ENCODE measurements around the gene ZNF398.

The ZNF398 gene

GRCh38 chr7:149184274-149184673, 37.0 kb downstream of the ZNF398 start (continued):
- TF ChIP-seq ZBTB6 (tag by site-specific recombination; IDR thresholded peaks at IDR 0.05) = no peak
- TF ChIP-seq BCL11B (tag by site-specific recombination; IDR thresholded peaks at IDR 0.05; ENCODE audit: low read depth) = no peak
- no peak for TF ChIP-seq ZNF830 (tag by site-specific recombination; IDR thresholded peaks at IDR 0.05; ENCODE audit: low read depth)
- TF ChIP-seq SP2 (tag by site-specific recombination; IDR thresholded peaks at IDR 0.05) = no peak
- no peak for TF ChIP-seq ZNF704 (tag by site-specific recombination; IDR thresholded peaks at IDR 0.05)
- no peak for TF ChIP-seq REPIN1 (tag by site-specific recombination; IDR thresholded peaks at IDR 0.05; ENCODE audit: low read depth)
- no peak for TF ChIP-seq KLF17 (tag by site-specific recombination; IDR thresholded peaks at IDR 0.05)
- TF ChIP-seq ZNF514 (tag by site-specific recombination; IDR thresholded peaks at IDR 0.05) = no peak
- no peak for TF ChIP-seq ZNF560 (tag by site-specific recombination; IDR thresholded peaks at IDR 0.05; ENCODE audit: borderline replicate concordance)

GRCh38 chr7:149188213-149188612, 41.0 kb downstream of the ZNF398 start:
- Histone ChIP-seq H3K27ac (ENCODE audit: extremely low read depth, low read depth, low read length) (no peak overlapping the region), H3K9me3 (ENCODE audit: control insufficient read depth, insufficient read depth, low read depth, low read length) (no peaks in the 10 kb centered on the region), H3K4me3 (ENCODE audit: low read depth, low read length) (no peak overlapping the region), H3K36me3 (ENCODE audit: control insufficient read depth in 2 of 2, insufficient read depth in 1 of 2, low read length in 2 of 2) (no peaks in the 10 kb centered on the region), H3K4me1 (ENCODE audit: control insufficient read depth, insufficient read depth, low read length) (no peaks in the 10 kb centered on the region)
- ChIA-PET POLR2A (interaction anchor here (0.6 kb wide), 1 partner anchor 61 kb away, joined by 6 read pairs; no protein-coding TSS in a partner anchor), CTCF (interaction anchor here (0.6 kb wide), 2 partner anchors 27 to 340 kb away, joined by 4 to 8 read pairs; no protein-coding TSS in a partner anchor)
- TF ChIP-seq OVOL3 (tag by site-specific recombination; IDR thresholded peaks at IDR 0.05) (no peak), OSR2 (tag by site-specific recombination; IDR thresholded peaks at IDR 0.05) (peak; percentile 86), SP3 (tag by site-specific recombination; IDR thresholded peaks at IDR 0.05) (no peak), GFI1B (tag by site-specific recombination; IDR thresholded peaks at IDR 0.05) (0 out of 2 replicates have a peak, but pooled peaks have one; percentile 43), ZNF248 (tag by site-specific recombination; IDR thresholded peaks at IDR 0.05) (no peak), GLI4 (tag by site-specific recombination; IDR thresholded peaks at IDR 0.05) (no peak), EGR2 (tag by site-specific recombination; IDR thresholded peaks at IDR 0.05; ENCODE audit: low read depth) (no peak), ZNF513 (tag by site-specific recombination; IDR thresholded peaks at IDR 0.05) (peak; percentile 77), ZBTB11 (tag by site-specific recombination; conservative IDR thresholded peaks at IDR 0.05; ENCODE audit: low read depth) (peak; percentile 57), BCL11A (tag by site-specific recombination; IDR thresholded peaks at IDR 0.05; ENCODE audit: low read depth) (no peak), PRDM4 (tag by site-specific recombination; IDR thresholded peaks at IDR 0.05) (0 out of 2 replicates have a peak, but pooled peaks have one; percentile 52), ZNF274 (IDR thresholded peaks at IDR 0.05; ENCODE audit: low read length) (no peak), ZNF274 (tag by site-specific recombination; IDR thresholded peaks at IDR 0.05; ENCODE audit: borderline replicate concordance) (no peak), ZNF530 (tag by site-specific recombination; IDR thresholded peaks at IDR 0.05; ENCODE audit: low read depth) (no peak), SP2 (tag by site-specific recombination; IDR thresholded peaks at IDR 0.05) (no peak), ZNF148 (tag by site-specific recombination; IDR thresholded peaks at IDR 0.05; ENCODE audit: borderline replicate concordance) (no peak)

Data from HEK293 (cell line).